ENCODE measurements around the gene DCT.

GRCh38 chr13:94505730-94506129, 26.2 kb upstream of the DCT start:
- TF ChIP-seq GATA2 (IDR thresholded peaks at IDR 0.05; ENCODE audit: insufficient read depth, insufficient read length, low read depth, low read length) (no peak), EZH2 (IDR thresholded peaks at IDR 0.05; ENCODE audit: borderline replicate concordance, low read depth, low read length, severe bottlenecking) (no peak), POLR2A (IDR thresholded peaks at IDR 0.05; ENCODE audit: low read depth, low read length) (no peak), CTCF (IDR thresholded peaks at IDR 0.05; ENCODE audit: extremely low read depth in 1 of 2, insufficient read depth in 1 of 2, low read depth in 1 of 2, low read length in 2 of 2) (no peak)

All from endothelial cell of umbilical vein (primary cell).